Small intestine (tissue), 7 donors: ENCODE results near the gene SLC17A9. TPM values are rescaled to one million over a fixed set of nuclear protein-coding genes. Genes with fewer than 3 reads are reported as not detected.

ENCODE experiments used
- DNase-seq, 2 donors: peaks; one replicate each; pipeline versions ENCODE4 v3.0.0 to v3.0.0-alpha.2; 2013
- FAIRE-seq: peaks from 2 replicates; lab custom pipeline; 2012; peaks lifted over from hg19 to GRCh38; lab: Jason Lieb, UNC
- H3K27ac ChIP-seq, 3 donors: one replicate each; pipeline ENCODE4 v1.5.1; 2013; ENCODE audit warnings: low read length in 2 of 3, mild to moderate bottlenecking in 2 of 3, control low read depth in 1 of 3, inconsistent platforms in 1 of 3, low read depth in 1 of 3, moderate library complexity in 1 of 3
- H3K27me3 ChIP-seq, 3 donors: one replicate each; pipeline ENCODE4 v1.6.1; 2013; ENCODE audit warnings: low read length in 3 of 3, inconsistent platforms in 1 of 3; ENCODE audit not compliant: control insufficient read depth in 3 of 3, insufficient read depth in 3 of 3
- H3K36me3 ChIP-seq, 3 donors: one replicate each; pipeline ENCODE4 v1.6.1; 2013; ENCODE audit warnings: low read length in 3 of 3, inconsistent platforms in 1 of 3, low read depth in 1 of 3, mild to moderate bottlenecking in 1 of 3, moderate library complexity in 1 of 3; ENCODE audit not compliant: control insufficient read depth in 3 of 3, insufficient read depth in 2 of 3
- H3K4me1 ChIP-seq, 3 donors: one replicate each; pipeline ENCODE4 v1.6.1; 2013; ENCODE audit warnings: low read length in 2 of 3, inconsistent platforms in 1 of 3, low read depth in 1 of 3, mild to moderate bottlenecking in 1 of 3, moderate library complexity in 1 of 3; ENCODE audit not compliant: control insufficient read depth in 3 of 3, insufficient read depth in 2 of 3
- H3K4me3 ChIP-seq, 3 donors: one replicate each; pipeline ENCODE4 v1.5.1; 2013; ENCODE audit warnings: low read length in 3 of 3, control low read depth in 1 of 3, inconsistent platforms in 1 of 3, low read depth in 1 of 3, mild to moderate bottlenecking in 1 of 3, moderate library complexity in 1 of 3
- H3K9me3 ChIP-seq, 2 donors: one replicate each; pipeline ENCODE4 v1.6.1; 2013; ENCODE audit warnings: low read depth in 1 of 2, low read length in 1 of 2; ENCODE audit not compliant: control insufficient read depth in 2 of 2, insufficient read depth in 1 of 2
- WGBS, 3 donors: extraction: QIAGEN DNeasy Blood & Tissue Kit; methylation state at CpG; one replicate each; pipeline ENCODE4 v1.1.7; 2013; 5-methylcytosine and 5-hydroxymethylcytosine counted together
- polyA plus RNA-seq, 4 donors: library from polyadenylated mRNA; stranded (reverse) in 3 of 4; unstranded in 1 of 4; fragments of 200-250 nt in 3 of 4; fragments of 120-200 nt in 1 of 4; gene quantifications; one replicate each; pipeline versions ENCODE4 v1.2.1 to v1.2.3, GENCODE V29; 2013
- donor health status: healthy with polysubstance abuse.
- donor health status: control.
- donor health status: control.
- donor health status: Bipolar disorder and iron deficiency.
- donor health status: healthy.

The SLC17A9 gene
- polyA plus RNA-seq, 4 donors = 0.22 to 11.2 (median 1.8) TPM

DNA sequence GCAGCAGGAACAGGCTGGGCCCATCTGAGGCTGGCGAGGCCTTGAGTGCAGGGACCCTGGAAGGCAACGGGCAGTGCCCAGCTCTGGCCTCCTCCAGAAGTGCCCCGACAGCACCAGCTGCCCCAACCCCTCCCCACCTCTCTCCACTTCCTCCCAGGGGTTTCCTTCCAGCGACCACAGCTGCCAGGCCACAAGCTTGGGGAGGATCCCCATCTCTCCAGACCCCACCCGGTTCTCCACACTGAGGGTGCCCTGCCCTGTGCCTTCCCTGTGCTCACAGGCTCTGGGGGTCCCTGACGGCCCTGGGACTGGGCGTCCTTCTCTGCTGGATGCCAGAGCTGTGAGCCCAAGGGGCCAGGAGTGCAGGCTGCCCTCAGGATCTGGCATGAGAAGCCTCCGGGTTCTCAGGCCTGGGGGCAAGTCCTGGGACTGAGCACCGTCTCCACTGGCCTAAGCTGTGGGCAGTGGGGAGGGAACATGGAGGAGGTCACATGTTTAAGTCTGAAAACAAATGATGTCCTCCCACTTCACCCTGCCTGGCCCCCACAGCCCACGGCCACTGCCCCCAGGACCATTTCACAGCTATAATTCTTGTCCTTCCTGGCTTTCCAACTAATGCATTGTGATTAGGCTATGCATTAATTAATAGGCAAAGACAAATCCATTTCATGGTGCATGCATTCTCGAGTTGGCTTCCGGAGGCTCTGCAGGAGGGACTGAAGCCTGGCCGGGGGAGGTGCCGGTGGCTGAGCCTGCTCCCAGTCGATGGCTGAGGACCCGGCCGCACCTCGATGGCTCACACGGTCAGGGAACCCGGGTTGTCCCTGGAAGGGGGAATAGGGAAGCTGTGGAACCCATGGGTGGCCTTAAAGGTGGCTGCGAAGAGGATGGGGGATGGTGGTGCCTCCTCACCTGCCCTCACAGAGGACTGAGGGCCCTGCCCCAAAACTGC lies 29.9 kb downstream of the SLC17A9 start:
- Histone ChIP-seq H3K36me3 (no peaks in the 10 kb centered on the region), H3K27me3 (peaks cover 15 to 45% (median 23%) of the 10 kb centered on the region in 3 donors), H3K27ac (no peak overlapping the region), H3K4me3 (no peak overlapping the region), H3K9me3 (no peaks in the 10 kb centered on the region), H3K4me1 (no peaks in the 10 kb centered on the region)
- WGBS, 3 donors = 56 to 63% (median 58%) methylated on average over 20 to 21 of the region's 21 CpGs
- DNase-seq = no peak
- FAIRE-seq = no peak

DNA sequence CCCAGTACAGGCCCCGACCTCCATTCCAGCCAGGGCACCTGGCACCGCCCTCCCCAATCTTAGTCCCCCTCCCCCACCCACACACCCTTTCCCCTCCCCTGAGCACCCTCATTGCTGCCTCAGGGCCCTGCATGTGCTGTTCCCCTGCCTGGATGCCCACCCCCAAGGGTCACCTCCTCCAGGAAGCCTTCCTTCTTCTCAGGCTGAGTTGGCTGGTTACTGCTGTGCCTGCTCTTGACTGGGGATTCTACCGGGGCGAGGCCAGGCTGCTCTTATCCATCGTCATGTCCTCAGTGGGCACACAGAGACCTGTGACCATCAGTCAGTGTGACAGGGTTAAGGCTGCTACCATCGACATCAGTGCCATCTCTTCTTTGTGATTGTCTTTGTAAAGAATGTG lies 30.7 kb downstream of the SLC17A9 start:
- FAIRE-seq = no peak
- WGBS, 3 donors = 59 to 78% (median 65%) methylated on average over 6 of the region's 6 CpGs

DNA sequence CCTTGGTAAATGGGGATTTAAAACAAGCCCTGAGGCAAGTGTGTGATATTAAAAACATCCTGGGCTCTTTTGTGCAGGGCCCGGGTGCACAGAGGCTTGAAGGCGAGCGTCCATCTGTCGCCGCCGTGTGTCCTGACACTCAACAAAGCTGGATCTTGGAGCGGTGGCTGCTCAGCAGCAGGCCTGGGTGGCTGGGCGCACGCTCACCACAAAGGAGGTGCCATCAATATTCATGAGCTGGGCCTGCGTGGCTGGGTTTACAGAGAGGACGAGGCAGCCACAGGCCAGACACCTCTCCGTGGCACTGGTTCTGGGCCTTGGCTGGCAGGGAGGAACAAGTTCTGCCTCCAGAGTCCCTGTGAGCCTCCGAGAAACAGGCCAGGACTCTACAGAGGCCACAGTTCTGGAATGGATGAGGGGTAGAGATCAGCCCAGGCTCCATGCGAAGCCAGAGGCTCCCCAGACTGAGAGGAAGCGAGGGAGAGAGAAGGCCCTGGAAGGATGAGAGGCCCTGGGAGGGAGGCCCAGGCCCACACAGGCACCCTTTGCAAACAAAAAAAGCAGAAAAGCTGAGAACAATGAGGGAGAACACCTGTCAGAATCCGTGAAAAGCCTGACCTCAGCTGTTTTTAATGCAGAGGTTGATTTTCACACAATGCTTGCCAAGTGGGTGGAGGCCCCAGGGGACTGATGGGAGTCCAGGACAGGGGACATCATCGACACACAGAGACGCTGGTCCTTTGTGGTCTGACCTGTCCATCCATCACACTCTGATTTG lies 32.3 kb downstream of the SLC17A9 start:
- no peaks in the 10 kb centered on the region for H3K9me3 ChIP-seq
- FAIRE-seq = no peak
- no peak for DNase-seq
- no peaks in the 10 kb centered on the region for H3K36me3 ChIP-seq
- no peak overlapping the region for H3K4me3 ChIP-seq
- no peaks in the 10 kb centered on the region for H3K4me1 ChIP-seq
- H3K27me3 ChIP-seq = peaks cover 7 to 33% (median 14%) of the 10 kb centered on the region in 3 donors
- 68 to 76% (median 72%) methylated on average over 18 of the region's 18 CpGs for WGBS, 3 donors
- H3K27ac ChIP-seq = no peak overlapping the region

More for the DNA sequence above, 30.7 kb downstream of the SLC17A9 start:
- H3K4me1 ChIP-seq = no peaks in the 10 kb centered on the region
- H3K27me3 ChIP-seq = peaks cover 15 to 42% (median 23%) of the 10 kb centered on the region in 3 donors
- H3K9me3 ChIP-seq = no peaks in the 10 kb centered on the region
- DNase-seq = no peak
- no peaks in the 10 kb centered on the region for H3K36me3 ChIP-seq
- no peak overlapping the region for H3K27ac ChIP-seq
- no peak overlapping the region for H3K4me3 ChIP-seq

DNA sequence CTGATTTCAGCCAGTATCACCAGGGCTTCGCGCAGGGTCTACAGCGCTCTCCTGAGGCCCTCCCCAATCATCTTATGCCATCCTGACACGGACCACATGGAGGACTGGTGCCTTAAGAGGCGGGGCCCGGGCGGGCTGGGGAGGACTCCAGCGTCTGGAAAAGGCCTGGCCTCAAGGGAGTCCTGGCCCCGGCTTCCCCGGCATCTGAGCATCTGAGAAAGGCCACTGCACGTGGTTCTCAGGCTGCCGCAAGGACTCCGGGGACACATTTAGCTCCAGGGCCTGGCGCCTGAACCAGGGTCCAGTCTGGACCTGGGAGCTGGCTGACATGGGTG lies 32.9 kb downstream of the SLC17A9 start:
- 63 to 68% (median 67%) methylated on average over 14 of the region's 14 CpGs for WGBS, 3 donors
- Histone ChIP-seq H3K4me3 (no peak overlapping the region), H3K27ac (no peak overlapping the region), H3K27me3 (peaks cover 3 to 28% (median 12%) of the 10 kb centered on the region in 3 donors), H3K9me3 (no peaks in the 10 kb centered on the region), H3K36me3 (no peaks in the 10 kb centered on the region), H3K4me1 (no peaks in the 10 kb centered on the region)
- DNase-seq (no peak), FAIRE-seq (no peak)

DNA sequence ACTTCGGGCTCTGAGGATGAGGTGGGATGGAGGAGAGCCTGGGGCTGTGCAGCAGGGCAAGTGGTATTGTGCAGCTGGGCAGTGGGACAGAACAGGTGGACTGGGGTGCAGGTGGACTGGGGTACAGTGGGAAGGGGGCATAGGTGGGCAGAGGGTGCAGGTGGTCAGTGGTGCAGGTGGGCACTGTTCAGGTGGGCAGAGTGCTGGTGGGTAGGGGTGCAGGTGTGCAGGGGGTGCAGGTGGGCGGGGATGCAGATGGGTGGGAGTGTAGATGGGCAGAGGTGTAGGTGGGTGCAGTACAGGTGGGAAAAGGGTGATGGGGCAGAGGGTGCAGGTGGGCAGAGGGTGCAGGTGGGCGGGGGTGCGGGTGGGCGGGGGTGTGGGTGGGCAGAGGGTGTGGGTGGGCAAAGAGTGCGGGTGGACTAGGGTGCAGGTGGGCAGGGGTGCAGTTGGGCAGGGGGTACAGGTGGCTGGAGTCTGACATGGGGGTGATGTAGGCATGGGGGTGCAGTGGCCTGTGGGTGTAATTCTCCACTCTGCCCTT lies 33.8 kb downstream of the SLC17A9 start:
- 68 to 80% (median 78%) methylated on average over 6 of the region's 6 CpGs for WGBS, 3 donors
- Histone ChIP-seq H3K36me3 (no peaks in the 10 kb centered on the region), H3K4me1 (no peaks in the 10 kb centered on the region), H3K4me3 (no peak overlapping the region), H3K27ac (no peak overlapping the region), H3K9me3 (no peaks in the 10 kb centered on the region), H3K27me3 (peaks cover 3 to 24% (median 15%) of the 10 kb centered on the region in 3 donors)
- FAIRE-seq = no peak
- DNase-seq = no peak

DNA sequence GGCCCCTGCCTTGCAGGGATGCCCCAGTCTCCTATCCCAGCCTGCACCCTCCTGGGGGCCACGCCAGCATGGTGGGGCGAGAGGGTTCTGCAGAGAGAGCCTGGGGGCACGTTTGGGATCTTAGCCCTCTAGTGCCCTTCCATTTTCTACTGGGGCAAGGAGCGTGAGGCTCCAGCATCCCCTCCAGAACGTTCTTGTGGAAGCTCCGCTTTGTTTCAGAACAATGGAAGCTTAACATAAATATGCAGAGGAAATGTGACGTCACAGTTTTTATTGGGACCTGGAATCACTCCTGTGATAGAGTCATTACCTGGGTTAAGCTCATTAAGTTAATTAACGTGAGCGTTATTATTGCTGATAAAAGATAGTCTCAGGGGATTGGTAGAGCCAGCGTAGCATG lies 34.6 kb downstream of the SLC17A9 start:
- no peak overlapping the region for H3K27ac ChIP-seq
- H3K9me3 ChIP-seq = no peaks in the 10 kb centered on the region
- 30 to 57% (median 41%) methylated on average over 10 of the region's 10 CpGs for WGBS, 3 donors
- no peaks in the 10 kb centered on the region for H3K4me1 ChIP-seq
- DNase-seq (no peak), FAIRE-seq (no peak)
- H3K4me3 ChIP-seq = no peak overlapping the region
- H3K36me3 ChIP-seq = no peaks in the 10 kb centered on the region
- H3K27me3 ChIP-seq = peaks cover 2 to 20% (median 8%) of the 10 kb centered on the region in 3 donors

DNA sequence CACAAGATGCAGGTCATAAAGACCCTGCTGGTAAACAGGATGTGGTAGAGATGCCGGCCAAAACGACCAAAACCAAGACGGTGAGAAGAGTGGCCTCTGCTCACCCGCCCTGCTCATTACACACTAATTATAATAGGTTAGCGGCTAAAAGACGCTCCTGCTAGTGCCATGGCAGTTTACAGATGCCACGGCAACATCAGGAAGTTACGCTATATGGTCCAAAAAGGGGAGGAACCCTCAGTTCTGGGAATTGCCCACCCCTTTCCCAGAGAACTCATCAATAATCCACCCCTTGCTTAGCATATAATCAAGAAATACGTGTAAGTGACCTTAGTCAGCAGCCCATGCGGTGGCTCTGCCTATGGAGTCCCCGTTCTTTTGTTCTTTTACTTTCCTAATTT lies 36.7 kb downstream of the SLC17A9 start:
- 38 to 50% (median 44%) methylated on average over 11 of the region's 11 CpGs for WGBS, 3 donors
- H3K4me1 ChIP-seq = no peaks in the 10 kb centered on the region
- H3K4me3 ChIP-seq = no peak overlapping the region
- peaks cover 0 to 15% (median 8%) of the 10 kb centered on the region in 3 donors for H3K27me3 ChIP-seq
- H3K27ac ChIP-seq = no peak overlapping the region
- no peaks in the 10 kb centered on the region for H3K36me3 ChIP-seq
- DNase-seq = no peak
- H3K9me3 ChIP-seq = no peaks in the 10 kb centered on the region
- no peak for FAIRE-seq

DNA sequence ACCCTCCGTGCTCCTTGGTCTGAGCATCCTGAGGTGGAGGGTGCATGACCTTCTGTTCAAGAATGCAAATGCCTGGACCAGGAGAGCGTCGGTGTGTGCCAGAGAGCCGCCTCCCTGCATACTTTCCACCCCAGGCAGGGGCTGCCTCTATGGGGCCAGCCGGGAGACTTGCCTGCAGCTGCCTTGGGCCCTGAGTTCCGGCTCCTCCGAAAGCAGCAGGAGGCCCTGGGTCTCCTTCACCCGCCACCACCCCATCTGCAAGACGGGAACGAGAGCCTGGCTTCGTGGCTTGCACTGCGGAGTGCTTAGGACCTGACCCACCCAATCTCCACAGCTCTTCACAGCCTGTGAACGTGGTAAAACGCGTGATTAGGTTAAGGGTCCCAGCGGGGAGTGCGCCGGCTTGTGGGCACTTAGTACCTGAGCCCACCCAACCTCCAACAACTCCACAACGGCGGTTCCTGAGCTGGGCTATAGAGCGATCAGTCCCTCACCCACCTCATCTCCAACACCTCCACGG lies 37.9 kb downstream of the SLC17A9 start:
- WGBS, 3 donors = 72 to 77% (median 75%) methylated on average over 22 of the region's 22 CpGs
- H3K4me1 ChIP-seq = no peaks in the 10 kb centered on the region
- no peaks in the 10 kb centered on the region for H3K9me3 ChIP-seq
- H3K27ac ChIP-seq = no peak overlapping the region
- no peak for DNase-seq
- H3K27me3 ChIP-seq = peaks cover 0 to 19% (median 10%) of the 10 kb centered on the region in 3 donors
- H3K36me3 ChIP-seq = no peaks in the 10 kb centered on the region
- FAIRE-seq = no peak
- no peak overlapping the region for H3K4me3 ChIP-seq
